Measurements from ENCODE around the gene TIGD1. TPM values are rescaled to one million over a fixed set of nuclear protein-coding genes. Genes with fewer than 3 reads are reported as not detected.

The TIGD1 gene
- total RNA-seq, 1 experiment from 2014 or later = 6.0 TPM

DNA sequence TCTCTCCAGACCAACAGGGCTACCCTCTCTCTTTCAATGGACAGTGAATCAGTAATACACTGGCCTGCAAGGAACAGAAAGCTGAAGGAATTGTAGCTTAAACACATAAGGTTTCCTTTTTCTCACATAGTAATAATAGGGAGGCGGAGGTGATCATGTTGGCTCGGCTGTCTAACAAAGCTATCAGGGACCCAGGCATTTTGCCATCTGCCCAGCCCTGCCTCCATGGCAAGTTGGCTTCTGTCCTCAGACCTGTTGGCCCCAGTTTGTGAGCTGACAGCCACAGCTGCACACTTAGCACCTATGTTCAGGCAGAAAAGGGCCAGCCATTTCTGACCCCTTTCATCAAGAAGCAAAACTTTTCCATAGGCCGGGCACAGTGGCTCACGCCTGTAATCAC lies 12.9 kb downstream of the TIGD1 start:
- ChIA-PET POLR2A (no interaction called here), CTCF (no interaction called here), RAD21 (ENCODE audit: low non-redundant PET in 1 of 2, low total read pairs in 2 of 2, uncharacterized antibody in 2 of 2, unreplicated experiment in 2 of 2) (no interaction called here)
- Histone ChIP-seq H2AFZ (ENCODE audit: low read depth, low read length, poor library complexity, severe bottlenecking) (no peak overlapping the region), H3K79me2 (ENCODE audit: insufficient read depth, low read length) (no peaks in the 10 kb centered on the region), H3K9ac (ENCODE audit: low read length) (no peak overlapping the region), H3K27me3 (ENCODE audit: insufficient read depth, low read length) (no peaks in the 10 kb centered on the region), H3K4me3 (replicated peaks in 1 of 2; ENCODE audit: low read depth in 1 of 2, low read length in 2 of 2) (no peak overlapping the region), H4K20me1 (ENCODE audit: insufficient read depth) (no peaks in the 10 kb centered on the region), H3K36me3 (ENCODE audit: control insufficient read depth in 1 of 2, insufficient read depth in 2 of 2, low read length in 2 of 2) (no peaks in the 10 kb centered on the region), H3K9me2 (ENCODE audit: insufficient read depth) (no peaks in the 10 kb centered on the region), H3K4me2 (ENCODE audit: low read length) (no peak overlapping the region), H3K27ac (ENCODE audit: low read depth, low read length) (no peak overlapping the region), H3K4me1 (ENCODE audit: control insufficient read depth in 1 of 2, insufficient read depth in 2 of 2, low read length in 2 of 2) (0 out of 4 replicates have a peak, but pooled peaks cover 0 to 3% of the 10 kb centered on the region in 2 experiments), H3K9me3 (ENCODE audit: control insufficient read depth in 1 of 2, insufficient read depth in 1 of 2, low read depth in 1 of 2, low read length in 2 of 2) (peaks cover 0 to 8% of the 10 kb centered on the region in 2 experiments; a peak in 3 of 4 replicates)
- intact Hi-C loops (cut with micrococcal nuclease) = no loop called here
- BruUV-seq (replicated peaks) = no TSS peak
- no peak for DNase-seq (ENCODE audit: low read depth, low spot score)
- TF ChIP-seq EZH2phosphoT487 (IDR thresholded peaks at IDR 0.05; ENCODE audit: borderline replicate concordance) (no peak), YY1 (IDR thresholded peaks at IDR 0.05; ENCODE audit: extremely low read depth, insufficient replicate concordance, low read depth, low read length) (no peak), SRF (IDR thresholded peaks at IDR 0.05; ENCODE audit: low read depth) (no peak)
- TF ChIP-seq, protein P1, sequence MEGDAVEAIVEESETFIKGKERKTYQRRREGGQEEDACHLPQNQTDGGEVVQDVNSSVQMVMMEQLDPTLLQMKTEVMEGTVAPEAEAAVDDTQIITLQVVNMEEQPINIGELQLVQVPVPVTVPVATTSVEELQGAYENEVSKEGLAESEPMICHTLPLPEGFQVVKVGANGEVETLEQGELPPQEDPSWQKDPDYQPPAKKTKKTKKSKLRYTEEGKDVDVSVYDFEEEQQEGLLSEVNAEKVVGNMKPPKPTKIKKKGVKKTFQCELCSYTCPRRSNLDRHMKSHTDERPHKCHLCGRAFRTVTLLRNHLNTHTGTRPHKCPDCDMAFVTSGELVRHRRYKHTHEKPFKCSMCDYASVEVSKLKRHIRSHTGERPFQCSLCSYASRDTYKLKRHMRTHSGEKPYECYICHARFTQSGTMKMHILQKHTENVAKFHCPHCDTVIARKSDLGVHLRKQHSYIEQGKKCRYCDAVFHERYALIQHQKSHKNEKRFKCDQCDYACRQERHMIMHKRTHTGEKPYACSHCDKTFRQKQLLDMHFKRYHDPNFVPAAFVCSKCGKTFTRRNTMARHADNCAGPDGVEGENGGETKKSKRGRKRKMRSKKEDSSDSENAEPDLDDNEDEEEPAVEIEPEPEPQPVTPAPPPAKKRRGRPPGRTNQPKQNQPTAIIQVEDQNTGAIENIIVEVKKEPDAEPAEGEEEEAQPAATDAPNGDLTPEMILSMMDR (IDR thresholded peaks at IDR 0.05 in 2 of 3, conservative IDR thresholded peaks at IDR 0.05 in 1 of 3; ENCODE audit: borderline replicate concordance in 1 of 3, insufficient read depth in 1 of 3, low read depth in 2 of 3, low read length in 2 of 3) = no peak
- ATAC-seq = no peak

DNA sequence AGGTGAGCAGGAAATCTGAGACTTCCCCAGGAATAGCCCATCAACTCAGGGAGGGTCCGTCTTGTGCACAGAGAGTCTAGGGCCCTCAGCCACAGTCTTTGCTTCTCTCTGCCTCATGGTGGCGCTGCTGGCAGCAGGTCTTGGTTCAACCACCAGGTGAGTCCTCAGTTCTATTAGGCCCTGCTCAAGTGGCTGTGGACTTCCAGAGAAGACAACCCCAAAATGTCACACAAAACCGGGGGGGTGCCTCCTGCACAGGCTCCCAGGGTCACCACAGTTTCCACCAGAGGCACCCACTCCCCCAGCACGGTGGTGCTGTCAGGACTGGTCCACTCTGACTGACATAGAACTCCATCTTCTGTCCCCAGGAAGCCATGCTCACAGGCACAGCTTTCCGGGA lies 13.3 kb downstream of the TIGD1 start:
- no peak overlapping the region for H3K4me3 ChIP-seq (replicated peaks in 1 of 2; ENCODE audit: low read depth in 1 of 2, low read length in 2 of 2)
- H3K9me2 ChIP-seq (ENCODE audit: insufficient read depth) = no peaks in the 10 kb centered on the region
- CTCF ChIA-PET = no interaction called here
- no peak overlapping the region for H3K9ac ChIP-seq (ENCODE audit: low read length)
- no peak overlapping the region for H2AFZ ChIP-seq (ENCODE audit: low read depth, low read length, poor library complexity, severe bottlenecking)
- no peaks in the 10 kb centered on the region for H3K27me3 ChIP-seq (ENCODE audit: insufficient read depth, low read length)
- BruUV-seq (replicated peaks) = no TSS peak
- intact Hi-C loops (cut with micrococcal nuclease) = no loop called here
- peaks cover 0 to 8% of the 10 kb centered on the region in 2 experiments; a peak in 3 of 4 replicates for H3K9me3 ChIP-seq (ENCODE audit: control insufficient read depth in 1 of 2, insufficient read depth in 1 of 2, low read depth in 1 of 2, low read length in 2 of 2)
- POLR2A ChIA-PET = no interaction called here
- H3K36me3 ChIP-seq (ENCODE audit: control insufficient read depth in 1 of 2, insufficient read depth in 2 of 2, low read length in 2 of 2) = no peaks in the 10 kb centered on the region
- no peak overlapping the region for H3K4me2 ChIP-seq (ENCODE audit: low read length)
- no peak for DNase-seq (ENCODE audit: low read depth, low spot score)
- no peaks in the 10 kb centered on the region for H4K20me1 ChIP-seq (ENCODE audit: insufficient read depth)
- H3K79me2 ChIP-seq (ENCODE audit: insufficient read depth, low read length) = no peaks in the 10 kb centered on the region
- H3K27ac ChIP-seq (ENCODE audit: low read depth, low read length) = no peak overlapping the region
- TF ChIP-seq, protein P1 (IDR thresholded peaks at IDR 0.05 in 2 of 3, conservative IDR thresholded peaks at IDR 0.05 in 1 of 3; ENCODE audit: borderline replicate concordance in 1 of 3, insufficient read depth in 1 of 3, low read depth in 2 of 3, low read length in 2 of 3) = peak; percentile 57 to 67 (median 64); a peak in 5 of 6 replicates
- TF ChIP-seq FOSL1 (IDR thresholded peaks at IDR 0.05; ENCODE audit: low read depth) (no peak), RAD21 (IDR thresholded peaks at IDR 0.05; ENCODE audit: low read depth) (peak; percentile 48), EZH2 (IDR thresholded peaks at IDR 0.05) (no peak)
- ATAC-seq = peak; percentile 63
- 0 out of 4 replicates have a peak, but pooled peaks cover 0 to 3% of the 10 kb centered on the region in 2 experiments for H3K4me1 ChIP-seq (ENCODE audit: control insufficient read depth in 1 of 2, insufficient read depth in 2 of 2, low read length in 2 of 2)
- RAD21 ChIA-PET (ENCODE audit: low non-redundant PET in 1 of 2, low total read pairs in 2 of 2, uncharacterized antibody in 2 of 2, unreplicated experiment in 2 of 2) = no interaction called here
